ENCODE results near the gene DTL.

The DTL gene

GRCh38 chr1:212129781-212130180 is 94.2 kb downstream of the DTL start:
- no peak for DNase-seq (ENCODE audit: low spot score)

GRCh38 chr1:212132025-212132424 is 96.5 kb downstream of the DTL start:
- DNase-seq (ENCODE audit: low spot score), result no peak

GRCh38 chr1:212133319-212133718 is 97.8 kb downstream of the DTL start:
- DNase-seq (ENCODE audit: low spot score), result no peak

DNA sequence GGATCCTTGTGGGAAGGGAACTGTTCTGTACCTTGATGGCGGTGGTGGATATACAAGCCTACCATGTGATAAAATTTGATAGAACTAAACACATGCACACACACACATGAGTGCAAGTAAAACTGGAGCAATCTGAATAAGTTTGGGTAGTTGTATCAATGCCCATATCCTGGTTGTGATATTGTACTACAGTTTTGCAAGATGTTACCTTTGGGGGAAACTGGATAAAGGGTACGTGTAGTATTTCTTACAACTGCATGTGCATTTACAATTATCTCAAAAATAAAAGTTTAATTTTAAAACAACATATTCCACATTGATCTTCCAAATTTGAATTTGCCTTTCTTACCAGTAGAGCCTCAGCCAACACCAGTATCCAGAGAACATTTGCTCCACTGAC is 99.6 kb downstream of the DTL start:
- no peak for DNase-seq (ENCODE audit: low spot score)

DNA sequence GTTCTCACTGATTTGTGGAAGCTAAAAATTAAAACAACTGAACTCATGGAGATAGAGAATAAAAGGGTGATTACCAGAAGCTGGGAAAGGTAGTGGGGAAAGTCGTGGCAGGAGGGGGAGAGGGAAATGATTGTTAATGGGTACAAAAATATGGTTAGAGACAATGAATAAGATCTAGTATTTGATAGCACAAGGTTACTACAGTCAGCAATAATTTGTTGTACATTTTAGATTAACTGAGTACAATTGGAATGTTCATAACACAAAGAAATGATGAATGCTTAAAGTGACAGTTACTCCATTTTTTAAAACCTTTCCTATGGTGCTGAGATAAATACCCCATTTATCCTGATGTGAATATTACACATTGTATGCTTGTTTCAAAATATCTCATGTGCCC is 102.3 kb downstream of the DTL start:
- DNase-seq (ENCODE audit: low spot score), result no peak

DNA sequence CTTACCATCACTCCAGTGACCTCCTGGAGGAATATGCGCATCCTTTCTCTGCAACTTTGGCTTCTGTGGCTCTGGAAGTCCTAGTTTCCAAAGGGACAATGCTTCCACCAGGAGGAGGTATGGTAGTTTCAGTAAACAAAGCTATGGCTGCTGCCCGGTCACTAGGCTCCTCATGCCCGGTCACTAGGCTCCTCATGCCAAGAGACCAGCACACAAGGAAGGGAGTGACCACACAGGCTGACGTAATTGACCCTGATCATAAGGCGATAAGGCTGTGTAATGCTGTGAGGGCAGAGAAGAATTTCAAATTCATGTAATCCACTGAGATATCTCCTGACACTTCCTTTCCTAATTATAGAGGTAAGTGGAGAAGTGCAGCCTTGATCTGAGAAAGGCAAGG is 102.9 kb downstream of the DTL start:
- DNase-seq (ENCODE audit: low spot score), result no peak

GRCh38 chr1:212139526-212140135 is 104.1 kb downstream of the DTL start:
- DNase-seq (ENCODE audit: low spot score), result no peak

GRCh38 chr1:212141404-212141803 is 105.9 kb downstream of the DTL start:
- no peak for DNase-seq (ENCODE audit: low spot score)

- no peak for DNase-seq (ENCODE audit: low spot score)
Observed at GRCh38 chr1:212142883-212143530, 107.5 kb downstream of the DTL start.

DNA sequence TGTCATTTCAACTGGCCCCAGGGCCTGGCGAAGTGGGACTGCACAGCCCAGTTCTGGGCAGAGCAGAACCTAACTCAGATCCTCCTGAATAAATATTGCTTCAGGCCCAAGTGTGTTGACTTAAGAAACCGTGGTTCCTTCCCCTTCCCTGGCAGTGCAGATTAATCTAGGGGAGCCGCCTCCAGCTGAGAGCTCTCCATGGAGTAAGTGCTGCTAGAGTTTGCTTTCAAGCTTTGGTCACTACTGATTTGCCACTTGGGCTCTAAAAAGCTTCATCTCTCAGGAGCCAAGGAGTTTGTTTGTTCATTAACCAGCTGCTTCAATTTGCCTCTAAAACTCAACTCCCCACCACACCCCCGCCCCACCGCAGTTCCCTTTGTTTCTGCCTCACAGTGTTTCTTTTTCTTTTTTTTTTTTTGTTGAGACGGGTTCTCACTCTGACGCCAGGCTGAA is 112.1 kb downstream of the DTL start:
- no peak for DNase-seq (ENCODE audit: low spot score)

DNA sequence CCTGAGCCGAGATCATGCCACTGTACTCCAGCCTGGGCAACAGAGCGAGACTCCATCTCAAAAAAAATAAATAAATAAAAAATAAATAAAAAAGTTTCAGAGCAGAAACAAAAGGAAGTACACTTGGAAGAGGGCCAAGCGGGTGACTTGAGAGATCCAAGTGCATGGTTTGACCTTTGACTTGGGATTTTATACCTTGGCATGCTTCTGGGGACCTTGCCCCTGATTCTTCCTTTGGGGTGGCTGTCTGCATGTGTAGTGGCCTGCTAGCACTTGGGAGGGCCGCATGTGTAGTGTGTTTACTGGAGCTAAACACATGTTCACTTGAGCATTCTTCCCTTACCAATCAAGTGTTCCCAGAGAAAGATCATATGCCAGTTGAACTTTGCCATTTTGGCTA is 114.0 kb downstream of the DTL start:
- DNase-seq (ENCODE audit: low spot score), result no peak

- DNase-seq (ENCODE audit: low spot score), result no peak
Observed at GRCh38 chr1:212152308-212152693, 116.8 kb downstream of the DTL start.

GRCh38 chr1:212152869-212153268 is 117.3 kb downstream of the DTL start:
- DNase-seq (ENCODE audit: low spot score), result no peak

- DNase-seq (ENCODE audit: low spot score), result no peak
Observed at GRCh38 chr1:212153635-212154034, 118.1 kb downstream of the DTL start.

All from cerebellar cortex (tissue), 1 donor.